Stimulated activated naive CD8-positive, alpha-beta T cell treated with anti-CD3 and anti-CD28 coated beads, Interleukin-15, amount 100 ng/mL, for 72 hours (primary cell): ENCODE measurements around the gene SEC24A.
"Not testable (repeated sequence)": the region's sequence is repeated elsewhere in the genome, so short reads cannot be mapped to it uniquely, and the experiment has no call there.

ENCODE experiments used
- ATAC-seq: fragments of 150-1000 bp; cut with Tn5 transposase; 2 replicates; pipeline ENCODE4 v1.10.0; 2021; ENCODE audit warnings: mild to moderate bottlenecking, moderate library complexity
- DNase-seq, 2 donors: peaks; one replicate each; pipeline ENCODE4 v3.0.0; 2021 to 2022
- H3K27ac Mint-ChIP-seq, 2 donors: one replicate each; pipeline ENCODE4 v1.8.0; 2022; ENCODE audit warnings: mild to moderate bottlenecking in 2 of 2, mixed read lengths in 2 of 2, moderate library complexity in 2 of 2
- H3K27me3 Mint-ChIP-seq: one replicate; pipeline ENCODE4 v1.8.0; 2022; ENCODE audit warnings: mixed read lengths
- H3K4me1 Mint-ChIP-seq: one replicate; pipeline ENCODE4 v1.8.0; 2022; ENCODE audit warnings: mild to moderate bottlenecking, mixed read lengths
- H3K4me3 Mint-ChIP-seq, 2 donors: one replicate each; pipeline ENCODE4 v1.8.0; 2022; ENCODE audit warnings: mild to moderate bottlenecking in 2 of 2, mixed read lengths in 2 of 2, moderate library complexity in 1 of 2
- H3K9me3 Mint-ChIP-seq, 2 donors: one replicate each; pipeline ENCODE4 v1.8.0; 2022; ENCODE audit warnings: mixed read lengths in 2 of 2

SEC24A gene

DNA sequence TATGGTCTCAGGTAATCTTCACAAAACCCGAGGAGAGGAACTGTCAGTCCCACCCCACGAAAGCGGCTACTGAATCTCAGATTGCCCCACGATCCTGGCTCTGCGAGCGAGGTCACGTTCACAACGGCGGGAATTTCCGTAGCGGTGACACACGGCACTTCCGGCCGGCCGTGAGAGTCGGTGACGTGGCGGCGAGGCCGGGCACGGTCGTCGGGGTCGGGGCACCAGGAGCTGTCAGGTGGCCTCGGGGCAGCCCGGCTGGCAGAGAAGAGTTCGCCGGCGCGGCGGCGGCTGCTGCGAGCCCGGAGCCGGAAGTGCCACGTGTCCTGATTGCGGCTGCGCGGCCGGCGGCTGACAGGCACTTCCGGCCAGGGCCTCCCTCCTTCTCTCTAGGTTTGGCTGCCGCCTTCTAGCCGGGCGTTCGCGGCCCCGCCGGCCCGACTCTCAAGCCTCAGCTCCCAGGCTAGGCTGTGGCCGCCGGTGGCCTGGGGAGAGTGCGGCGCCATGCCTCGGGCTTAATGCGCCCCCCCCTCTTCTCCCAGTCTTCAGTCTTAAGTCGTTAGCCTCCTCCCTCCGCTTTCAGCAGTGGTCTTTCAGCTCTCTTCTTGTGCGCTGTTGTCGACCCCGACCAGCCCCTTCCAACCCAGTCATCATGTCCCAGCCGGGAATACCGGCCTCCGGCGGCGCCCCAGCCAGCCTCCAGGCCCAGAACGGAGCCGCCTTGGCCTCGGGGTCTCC, at the start of gene SEC24A:
TSS of gene SEC24A (plus strand) at position 361 of the 738 bp plus-strand sequence. CDS start at position 653, 292 bp downstream.
- H3K4me1 Mint-ChIP-seq, result peaks cover 8% of the 10 kb centered on the region
- no peaks in the 10 kb centered on the region for H3K27me3 Mint-ChIP-seq
- peak within 1 kb of the TSS; percentile 90 to 99 for H3K4me3 Mint-ChIP-seq
- ATAC-seq, result peak; percentile 95
- peak; percentile 95 to 97 for DNase-seq
- no peaks in the 10 kb centered on the region for H3K9me3 Mint-ChIP-seq
- peak within 1 kb of the TSS; percentile 97 to 98 for H3K27ac Mint-ChIP-seq

DNA sequence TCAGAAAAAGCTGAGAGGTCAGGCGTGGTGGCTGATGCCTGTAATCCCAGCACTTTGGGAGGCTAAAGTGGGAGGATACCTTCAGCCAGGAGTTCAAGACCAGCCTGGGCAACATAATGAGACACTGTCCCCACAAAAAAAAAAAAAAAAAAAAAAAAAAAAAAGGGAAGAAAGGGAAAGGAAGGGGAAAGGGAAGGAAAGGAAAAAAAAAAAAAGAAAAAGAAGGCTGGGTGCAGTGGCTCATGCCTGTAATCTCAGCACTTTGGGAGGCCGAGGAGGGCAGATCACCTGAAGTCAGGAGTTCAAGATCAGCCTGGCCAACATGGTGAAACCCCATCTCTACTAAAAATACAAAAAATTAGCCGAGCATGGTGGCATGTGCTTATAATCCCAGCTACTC, 48.8 kb upstream of the SEC24A start:
- peaks cover 33% of the 10 kb centered on the region for H3K4me1 Mint-ChIP-seq
- not testable (repeated sequence) for ATAC-seq, H3K4me3 Mint-ChIP-seq, H3K27ac Mint-ChIP-seq, DNase-seq, H3K9me3 Mint-ChIP-seq, H3K27me3 Mint-ChIP-seq

DNA sequence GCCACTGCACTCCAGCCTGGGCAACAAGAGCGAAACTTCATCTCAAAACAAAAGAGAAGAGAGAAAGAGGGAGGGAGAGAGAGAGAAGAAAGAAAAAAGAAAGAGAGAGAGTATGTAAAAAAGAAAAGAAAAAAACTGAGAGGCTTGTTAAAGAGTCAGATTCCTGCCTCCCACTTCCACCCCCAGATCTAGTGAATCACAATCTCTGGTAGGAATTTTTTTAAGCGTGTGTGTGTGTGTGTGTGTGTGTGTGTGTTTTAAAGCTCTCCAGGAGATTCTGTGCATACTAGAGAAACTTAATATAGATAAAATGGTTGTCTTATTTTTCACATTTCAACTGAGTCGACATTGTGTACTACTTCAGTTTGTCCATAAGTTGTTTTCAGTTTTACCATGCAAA, 48.0 kb upstream of the SEC24A start:
- ATAC-seq, result no peak
- H3K9me3 Mint-ChIP-seq, result no peaks in the 10 kb centered on the region
- H3K4me1 Mint-ChIP-seq, result peaks cover 34% of the 10 kb centered on the region
- no peak overlapping the region for H3K27ac Mint-ChIP-seq
- no peak overlapping the region for H3K4me3 Mint-ChIP-seq
- no peak for DNase-seq
- no peaks in the 10 kb centered on the region for H3K27me3 Mint-ChIP-seq

DNA sequence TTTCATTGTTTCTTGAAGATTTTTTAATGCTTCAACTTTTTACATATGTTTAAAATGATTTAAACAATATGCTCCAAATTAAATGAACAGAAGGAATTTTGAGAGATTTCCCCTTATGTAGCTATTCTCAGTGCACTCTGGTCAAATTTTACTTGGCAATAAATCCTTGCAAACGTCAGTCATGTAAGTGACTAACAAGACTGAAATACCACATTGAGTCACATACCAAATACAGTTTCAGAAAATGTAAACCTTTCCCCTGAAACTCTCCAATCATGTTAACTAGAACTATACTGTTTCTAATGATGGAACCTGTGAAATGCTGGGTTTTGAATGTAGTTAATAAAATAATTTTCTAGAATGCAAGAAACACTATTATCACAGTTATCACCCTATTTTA, 45.5 kb upstream of the SEC24A start:
- Mint-ChIP-seq H3K4me3 (peak overlapping the region in 1 of 2 donors; percentile 29), H3K27me3 (no peaks in the 10 kb centered on the region), H3K27ac (peak overlapping the region in 1 of 2 donors; percentile 78), H3K9me3 (no peaks in the 10 kb centered on the region), H3K4me1 (peaks cover 36% of the 10 kb centered on the region)
- DNase-seq (no peak), ATAC-seq (peak; percentile 99)

DNA sequence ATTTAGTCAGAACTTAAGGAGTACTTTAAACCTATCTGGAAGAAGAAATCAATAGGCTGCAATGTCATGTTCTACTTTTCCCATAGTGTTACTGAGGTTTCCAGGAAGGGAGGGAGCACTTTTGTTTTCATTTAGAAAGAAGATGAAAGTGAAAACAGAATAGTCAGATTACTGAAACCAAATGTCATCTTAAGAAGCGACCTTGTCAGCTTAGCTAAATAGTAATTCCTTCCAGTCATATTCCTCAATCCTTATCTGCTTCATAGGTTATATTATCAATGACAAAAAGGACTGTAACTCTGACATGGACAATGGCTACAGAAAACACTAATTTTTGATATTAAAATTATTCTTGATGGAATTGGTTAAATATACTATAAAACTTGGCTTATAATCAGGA, 43.7 kb upstream of the SEC24A start:
- peaks cover 51% of the 10 kb centered on the region for H3K4me1 Mint-ChIP-seq
- peak overlapping the region in 1 of 2 donors; percentile 46 for H3K27ac Mint-ChIP-seq
- no peaks in the 10 kb centered on the region for H3K27me3 Mint-ChIP-seq
- H3K9me3 Mint-ChIP-seq, result no peaks in the 10 kb centered on the region
- peak overlapping the region in 1 of 2 donors; percentile 35 for H3K4me3 Mint-ChIP-seq
- no peak for ATAC-seq
- DNase-seq, result no peak

DNA sequence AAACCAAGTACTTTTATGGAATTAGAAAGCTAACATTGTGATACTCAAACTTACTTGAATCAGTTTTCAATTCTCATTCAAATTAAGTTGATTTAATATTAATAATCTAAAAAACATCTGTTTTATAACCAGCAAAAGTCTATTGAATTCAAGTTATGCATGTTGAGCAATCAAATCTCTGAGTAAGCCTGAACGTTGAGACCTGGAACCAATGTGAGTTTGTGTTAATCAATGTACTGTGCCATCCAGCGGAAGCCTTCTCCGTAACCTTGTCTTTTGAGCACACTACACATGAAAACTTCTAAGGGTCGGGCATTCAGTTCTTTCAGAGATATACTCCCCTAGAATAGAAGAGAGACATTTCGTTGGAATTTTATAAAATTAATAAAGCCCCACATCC, 41.9 kb upstream of the SEC24A start:
- H3K27ac Mint-ChIP-seq, result no peak overlapping the region
- ATAC-seq (no peak), DNase-seq (no peak)
- no peaks in the 10 kb centered on the region for H3K9me3 Mint-ChIP-seq
- peaks cover 56% of the 10 kb centered on the region for H3K4me1 Mint-ChIP-seq
- H3K4me3 Mint-ChIP-seq, result no peak overlapping the region
- H3K27me3 Mint-ChIP-seq, result no peaks in the 10 kb centered on the region

DNA sequence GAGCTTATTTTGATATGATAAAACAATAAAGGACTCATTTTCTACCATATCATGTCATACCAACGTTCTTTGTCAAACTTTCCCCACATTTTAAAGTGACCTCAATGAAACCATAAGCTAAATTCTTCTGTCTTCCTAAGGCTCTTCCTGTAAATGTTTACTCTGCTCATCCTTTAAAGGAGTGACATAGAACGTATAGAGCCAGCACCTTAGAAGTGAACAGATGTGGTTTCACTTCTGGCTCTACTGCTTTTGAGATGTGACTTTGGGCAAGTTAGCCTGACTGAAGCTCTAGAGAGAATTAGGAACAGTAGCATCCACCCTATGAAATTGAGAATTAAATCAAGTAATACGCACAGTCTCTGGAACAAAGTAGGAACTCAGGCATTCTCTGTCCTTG, 40.0 kb upstream of the SEC24A start:
- ATAC-seq, result peak; percentile 75
- H3K4me1 Mint-ChIP-seq, result peaks cover 43% of the 10 kb centered on the region
- H3K9me3 Mint-ChIP-seq, result no peaks in the 10 kb centered on the region
- H3K27ac Mint-ChIP-seq, result peak overlapping the region; percentile 99 to 100
- peak overlapping the region; percentile 41 to 63 for H3K4me3 Mint-ChIP-seq
- H3K27me3 Mint-ChIP-seq, result no peaks in the 10 kb centered on the region
- no peak for DNase-seq

DNA sequence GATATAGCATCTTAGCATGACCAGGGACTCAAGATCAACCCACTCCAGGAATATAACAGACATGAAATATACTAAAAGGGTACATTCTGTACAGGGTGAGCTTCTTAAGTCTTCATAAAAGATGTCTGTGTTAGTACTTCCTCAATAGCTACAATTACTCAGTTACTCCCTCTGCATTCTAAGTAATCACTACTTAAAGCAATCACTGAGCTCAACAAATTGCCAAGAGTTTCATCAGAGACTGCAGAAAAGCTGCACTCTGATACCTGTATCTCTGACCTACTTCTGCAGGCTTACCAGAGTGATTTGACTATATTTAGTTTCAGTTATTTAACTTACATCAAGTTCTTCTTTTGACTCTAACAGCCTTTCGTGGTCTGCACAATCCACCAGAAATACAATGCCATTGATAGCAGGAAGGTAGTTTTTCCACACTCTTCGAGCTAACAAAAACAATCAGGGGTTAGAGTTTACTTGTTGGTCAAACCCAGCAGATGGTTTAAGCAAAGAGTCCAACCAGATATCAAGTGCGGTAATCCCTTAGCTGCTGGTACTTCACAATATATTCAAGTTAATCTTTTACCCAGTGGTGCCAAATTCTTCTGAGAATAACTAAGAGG, 39.2 kb upstream of the SEC24A start:
- Mint-ChIP-seq H3K9me3 (no peaks in the 10 kb centered on the region), H3K27me3 (no peaks in the 10 kb centered on the region), H3K27ac (peak overlapping the region; percentile 99 to 100), H3K4me3 (peak overlapping the region; percentile 41 to 63), H3K4me1 (peaks cover 35% of the 10 kb centered on the region)
- peak in 1 of 2 donors; percentile 44 for DNase-seq
- peak; percentile 94 for ATAC-seq

DNA sequence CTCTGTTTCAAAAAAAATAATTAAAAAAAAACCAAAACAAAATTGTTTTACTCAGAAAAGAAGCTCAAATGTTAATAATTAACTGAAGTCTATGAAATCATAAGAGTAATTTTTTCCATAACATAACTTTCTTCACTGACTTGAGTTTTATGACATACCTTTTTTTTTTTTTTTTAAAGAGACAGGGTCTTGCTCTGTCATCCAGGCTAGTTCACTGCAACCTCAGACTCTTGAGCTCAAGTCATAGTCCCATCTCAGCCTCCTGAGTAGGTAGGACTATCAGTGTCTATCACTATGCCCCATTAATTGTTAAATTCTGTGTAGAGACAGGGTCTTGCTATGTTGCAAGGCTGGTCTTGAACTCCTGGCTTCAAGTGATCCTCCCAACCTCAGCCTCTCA, 37.9 kb upstream of the SEC24A start:
- Mint-ChIP-seq H3K27me3 (no peaks in the 10 kb centered on the region), H3K4me3 (no peak overlapping the region), H3K9me3 (no peaks in the 10 kb centered on the region), H3K4me1 (peaks cover 21% of the 10 kb centered on the region), H3K27ac (peak overlapping the region in 1 of 2 donors; percentile 27)
- no peak for ATAC-seq
- DNase-seq, result no peak

DNA sequence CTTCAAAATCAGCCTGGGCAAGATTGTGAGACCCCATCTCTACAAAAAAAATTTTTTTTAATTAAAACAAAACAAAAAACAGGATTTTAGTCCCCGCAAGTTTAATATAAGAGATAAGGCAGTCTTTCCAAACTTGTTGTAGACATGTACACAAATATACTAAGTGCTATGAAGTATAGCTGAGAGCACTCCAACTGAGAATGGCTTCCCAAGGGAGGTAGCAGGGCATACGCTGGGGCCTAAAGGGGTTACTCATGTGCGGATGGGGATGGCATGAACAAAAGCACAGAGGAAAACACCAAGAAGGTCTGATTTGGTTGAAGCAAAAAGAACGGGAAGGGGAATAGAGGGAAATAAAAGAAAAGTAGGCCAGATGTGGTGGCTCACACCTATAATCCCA, 37.1 kb upstream of the SEC24A start:
- H3K4me3 Mint-ChIP-seq, result no peak overlapping the region
- no peak for ATAC-seq
- peak overlapping the region; percentile 45 to 49 for H3K27ac Mint-ChIP-seq
- H3K9me3 Mint-ChIP-seq, result no peaks in the 10 kb centered on the region
- no peak for DNase-seq
- H3K4me1 Mint-ChIP-seq, result peaks cover 21% of the 10 kb centered on the region
- no peaks in the 10 kb centered on the region for H3K27me3 Mint-ChIP-seq

DNA sequence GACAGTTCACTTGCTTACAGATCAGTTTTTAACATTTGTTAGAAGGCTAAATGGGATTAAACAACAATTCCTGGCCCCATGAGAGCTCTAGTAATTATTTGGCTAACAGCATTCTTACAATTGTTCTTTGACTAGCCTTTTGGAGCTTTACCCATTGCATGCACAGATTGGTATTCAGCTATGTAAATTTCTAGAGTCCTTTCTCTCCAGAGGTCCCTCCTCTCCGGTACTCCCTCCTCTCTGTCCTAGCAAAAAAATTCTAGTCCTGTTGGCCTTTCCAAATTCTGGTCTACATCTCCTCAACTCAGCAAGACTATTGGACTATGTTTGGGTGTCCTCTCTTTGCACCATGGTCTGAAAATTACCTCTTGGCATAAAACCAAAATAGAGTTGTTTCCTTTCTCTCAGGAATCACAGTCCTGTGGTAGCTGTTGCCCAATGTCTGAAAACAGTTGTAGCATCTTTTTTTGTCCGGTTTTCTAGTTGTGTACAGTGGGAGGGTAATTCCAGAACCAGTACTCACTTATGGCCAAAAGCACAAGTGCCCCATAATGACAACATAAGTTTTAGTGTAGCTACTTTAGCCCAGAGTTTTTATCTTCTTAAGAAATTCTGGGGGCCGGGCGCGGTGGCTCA, 34.0 kb upstream of the SEC24A start:
- Mint-ChIP-seq H3K27ac (peak overlapping the region in 1 of 2 donors; percentile 37), H3K27me3 (no peaks in the 10 kb centered on the region), H3K4me1 (peaks cover 6% of the 10 kb centered on the region), H3K9me3 (no peaks in the 10 kb centered on the region), H3K4me3 (no peak overlapping the region)
- ATAC-seq (no peak), DNase-seq (no peak)

DNA sequence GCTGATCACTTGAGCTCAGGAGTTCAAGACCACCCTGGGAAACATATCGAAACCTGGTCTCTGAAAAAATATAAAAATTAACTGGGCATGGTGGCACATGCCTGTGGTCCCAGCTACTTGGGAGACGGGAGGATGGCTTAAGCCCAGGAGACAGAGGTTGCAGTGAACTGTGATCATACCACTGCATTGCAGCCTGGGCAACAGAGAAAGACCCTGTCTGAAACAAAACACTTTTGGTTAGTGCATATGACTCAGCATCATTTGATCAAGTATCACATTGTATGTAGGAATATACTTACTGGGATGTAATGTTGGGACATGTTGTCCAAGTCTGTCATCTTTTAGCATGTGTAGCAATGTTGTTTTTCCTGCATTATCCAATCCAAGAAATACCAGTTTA, 28.0 kb upstream of the SEC24A start:
- Mint-ChIP-seq H3K4me1 (peaks cover 11% of the 10 kb centered on the region), H3K27me3 (no peaks in the 10 kb centered on the region), H3K27ac (peak overlapping the region in 1 of 2 donors; percentile 19), H3K9me3 (no peaks in the 10 kb centered on the region), H3K4me3 (no peak overlapping the region)
- no peak for DNase-seq
- ATAC-seq, result no peak

DNA sequence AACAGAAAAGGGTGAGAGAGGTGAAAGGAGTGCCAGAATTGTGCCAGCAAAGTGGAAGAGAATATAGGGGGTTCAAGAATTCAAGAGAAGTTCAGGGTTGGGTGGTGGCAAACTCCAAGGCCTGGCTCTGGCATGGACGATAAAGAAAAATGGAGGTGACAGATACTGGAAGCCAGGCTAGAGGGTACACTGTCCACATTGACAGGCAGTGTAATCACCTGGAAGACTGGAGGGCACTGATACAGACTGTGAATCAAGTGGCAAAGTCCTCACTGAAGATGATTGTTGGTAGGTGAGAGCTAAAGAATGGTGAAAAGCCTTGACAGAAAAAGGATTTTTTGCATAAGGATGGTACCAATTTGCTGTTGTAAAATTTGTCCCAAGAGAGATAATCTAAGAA, 23.0 kb upstream of the SEC24A start:
- no peaks in the 10 kb centered on the region for H3K27me3 Mint-ChIP-seq
- no peak for DNase-seq
- H3K9me3 Mint-ChIP-seq, result no peaks in the 10 kb centered on the region
- H3K4me3 Mint-ChIP-seq, result no peak overlapping the region
- peaks cover 18% of the 10 kb centered on the region for H3K4me1 Mint-ChIP-seq
- H3K27ac Mint-ChIP-seq, result no peak overlapping the region
- no peak for ATAC-seq

DNA sequence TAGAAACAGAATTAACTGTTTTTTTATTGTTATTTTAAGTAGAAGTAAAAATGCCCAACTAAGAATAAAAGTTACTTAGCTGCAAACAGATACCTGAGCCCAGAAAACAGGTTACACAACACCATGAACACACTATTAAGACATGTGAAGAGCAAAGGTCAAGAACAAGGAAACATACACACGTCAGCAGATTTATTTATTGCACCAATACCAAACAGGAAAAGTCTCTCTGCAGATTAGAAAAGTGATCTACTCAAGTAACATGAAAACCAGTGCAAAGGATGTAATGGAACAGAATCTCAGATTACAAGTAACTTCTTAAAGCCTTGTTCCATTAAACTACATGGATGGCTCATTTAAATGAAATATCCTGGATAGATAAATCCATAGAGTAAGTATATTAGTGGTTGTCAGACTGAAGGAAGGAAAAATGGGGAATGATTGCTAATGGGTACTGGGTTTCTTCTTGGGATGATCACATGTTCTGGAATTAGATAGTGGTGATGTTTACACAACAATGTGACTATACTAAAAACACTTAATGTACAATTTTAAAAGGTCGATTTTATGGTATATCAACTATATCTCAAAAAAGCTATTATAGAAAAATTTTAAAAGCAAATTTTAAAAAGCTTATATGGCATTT, 22.1 kb upstream of the SEC24A start:
- H3K27ac Mint-ChIP-seq, result no peak overlapping the region
- no peak for ATAC-seq
- no peaks in the 10 kb centered on the region for H3K27me3 Mint-ChIP-seq
- DNase-seq, result no peak
- no peak overlapping the region for H3K4me3 Mint-ChIP-seq
- no peaks in the 10 kb centered on the region for H3K9me3 Mint-ChIP-seq
- peaks cover 26% of the 10 kb centered on the region for H3K4me1 Mint-ChIP-seq

DNA sequence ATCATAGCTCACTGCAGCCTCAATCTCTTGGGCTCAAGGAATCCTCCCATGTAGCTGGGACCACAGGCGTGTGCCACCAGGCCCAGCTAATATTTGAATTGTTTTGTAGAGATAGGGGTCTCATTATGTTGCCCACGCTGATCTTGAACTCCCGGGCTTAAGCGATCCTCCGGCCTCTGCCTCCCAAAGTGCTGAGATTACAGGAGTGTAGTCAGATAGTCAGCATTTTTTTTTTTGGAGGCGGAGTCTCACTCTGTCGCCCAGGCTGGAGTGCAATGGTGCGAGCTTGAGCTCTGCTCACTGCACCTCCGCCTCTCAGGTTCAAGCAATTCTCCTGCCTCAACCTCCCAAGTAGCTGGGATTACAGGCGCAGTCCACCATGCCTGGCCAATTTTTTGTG, 14.4 kb upstream of the SEC24A start:
- Mint-ChIP-seq H3K9me3 (no peaks in the 10 kb centered on the region), H3K27me3 (no peaks in the 10 kb centered on the region), H3K4me1 (peaks cover 19% of the 10 kb centered on the region), H3K4me3 (peak overlapping the region; percentile 21 to 26), H3K27ac (no peak overlapping the region)
- no peak for ATAC-seq
- DNase-seq, result no peak

DNA sequence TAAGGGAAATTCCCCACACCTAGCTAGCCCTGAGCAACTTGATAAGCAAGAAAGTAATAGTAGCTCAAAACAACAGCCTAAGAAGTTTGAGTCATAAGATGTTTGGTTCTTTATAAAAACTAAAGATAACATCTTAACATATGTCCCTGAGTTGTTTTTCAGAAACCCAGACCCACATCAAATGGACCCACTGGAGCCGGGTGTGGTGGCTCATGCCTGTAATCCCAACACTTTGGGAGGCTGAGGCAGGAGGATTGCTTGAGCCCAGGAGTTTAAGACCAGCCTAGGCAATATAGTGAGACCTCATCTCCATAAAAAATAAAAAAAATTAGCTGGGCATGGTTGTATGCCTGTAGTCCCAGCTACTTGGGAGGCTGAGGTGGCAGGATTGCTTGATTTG, 13.2 kb upstream of the SEC24A start:
- peaks cover 19% of the 10 kb centered on the region for H3K4me1 Mint-ChIP-seq
- peak overlapping the region in 1 of 2 donors; percentile 71 for H3K27ac Mint-ChIP-seq
- not testable (repeated sequence) for ATAC-seq, H3K4me3 Mint-ChIP-seq, H3K9me3 Mint-ChIP-seq, H3K27me3 Mint-ChIP-seq, DNase-seq
